Ishikawa (cell line): ENCODE results near the gene CYP11A1.
A peak's percentile ranks its signal among the peaks of the same experiment; 100 is the strongest.

Source experiments
- CEBPB ChIP-seq: IDR thresholded peaks from 2 replicates; pipeline ENCODE4 v1.6.1; 2012
- CREB1 ChIP-seq: IDR thresholded peaks from 2 replicates; pipeline ENCODE4 v1.6.1; 2012; ENCODE audit warnings: low read depth
- EGR1 ChIP-seq: IDR thresholded peaks from 2 replicates; pipeline ENCODE4 v1.6.1; 2012
- EP300 ChIP-seq: IDR thresholded peaks from 2 replicates; pipeline ENCODE4 v1.6.1; 2012; ENCODE audit warnings: borderline replicate concordance
- MAX ChIP-seq: IDR thresholded peaks from 2 replicates; pipeline ENCODE4 v1.6.1; 2012
- NFIC ChIP-seq: IDR thresholded peaks from 2 replicates; pipeline ENCODE4 v1.6.1; 2012
- RAD21 ChIP-seq: IDR thresholded peaks from 2 replicates; pipeline ENCODE4 v1.6.1; 2012; ENCODE audit warnings: low read depth
- REST ChIP-seq: IDR thresholded peaks from 2 replicates; pipeline ENCODE4 v1.6.1; 2012; ENCODE audit warnings: low read depth, mild to moderate bottlenecking
- TAF1 ChIP-seq: IDR thresholded peaks from 2 replicates; pipeline ENCODE4 v1.6.1; 2012; ENCODE audit warnings: low read depth, mild to moderate bottlenecking
- TCF12 ChIP-seq: IDR thresholded peaks from 2 replicates; pipeline ENCODE4 v1.6.1; 2012; ENCODE audit warnings: low read depth
- TEAD4 ChIP-seq: IDR thresholded peaks from 2 replicates; pipeline ENCODE4 v1.6.1; 2012
- USF1 ChIP-seq: IDR thresholded peaks from 2 replicates; pipeline ENCODE4 v1.6.1; 2012
- YY1 ChIP-seq: IDR thresholded peaks from 2 replicates; pipeline ENCODE4 v1.6.1; 2012; ENCODE audit warnings: low read depth
- ZBTB7A ChIP-seq: IDR thresholded peaks from 2 replicates; pipeline ENCODE4 v1.6.1; 2012; ENCODE audit warnings: low read depth

GRCh38 chr15:74406992-74407705 lies 39.7 kb upstream of the CYP11A1 start:
- TF ChIP-seq EP300 (peak; percentile 71; the same call in 1 of the 2 replicates), EGR1 (peak; percentile 61), TAF1 (no peak), MAX (peak; percentile 57; the same call in 1 of the 2 replicates), CREB1 (no peak), RAD21 (peak; percentile 14; the same call in 1 of the 2 replicates), CEBPB (no peak), USF1 (no peak; the same call in 1 of the 2 replicates), TCF12 (peak; percentile 74), REST (no peak), ZBTB7A (no peak), TEAD4 (peak; percentile 89), YY1 (0 out of 2 replicates have a peak, but pooled peaks have one; percentile 48), NFIC (peak; percentile 78)
